ENCODE data around the gene KRTAP23-1.

GRCh38 chr21:30349572-30349971 lies 1.2 kb upstream of the KRTAP23-1 start:
- no peak for TF ChIP-seq CTCF (IDR thresholded peaks at IDR 0.05; ENCODE audit: low read depth, low read length)
- no peak for TF ChIP-seq EZH2phosphoT487 (IDR thresholded peaks at IDR 0.05; ENCODE audit: low read depth)

Data from OCI-LY3 (cell line).